ENCODE results near the gene MGARP.

DNA sequence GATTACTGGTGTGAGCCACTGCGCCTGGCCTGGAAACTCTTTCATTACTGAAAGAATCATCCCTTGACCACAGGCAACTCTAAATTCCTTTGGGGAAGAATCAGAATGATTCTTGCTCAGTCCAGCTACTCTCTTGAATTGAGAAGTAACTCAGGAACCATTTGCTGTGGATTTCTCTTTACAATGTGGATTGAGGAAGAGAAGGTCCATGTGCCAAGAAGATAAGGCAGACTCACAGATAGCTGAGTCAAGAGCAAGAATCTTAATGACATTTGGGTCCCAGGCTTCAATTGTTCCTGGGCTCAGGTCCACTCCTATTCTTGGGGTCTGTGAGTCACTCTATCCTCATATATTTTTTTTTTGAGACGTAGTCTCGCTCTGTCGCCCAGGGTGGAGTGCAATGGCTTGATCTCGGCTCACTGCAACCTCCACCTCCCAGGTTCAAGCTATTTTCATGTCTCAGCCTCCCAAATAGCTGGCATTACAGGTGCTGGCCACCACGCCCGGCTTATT, 6.2 kb upstream of the MGARP start:
- TF ChIP-seq, protein P1, sequence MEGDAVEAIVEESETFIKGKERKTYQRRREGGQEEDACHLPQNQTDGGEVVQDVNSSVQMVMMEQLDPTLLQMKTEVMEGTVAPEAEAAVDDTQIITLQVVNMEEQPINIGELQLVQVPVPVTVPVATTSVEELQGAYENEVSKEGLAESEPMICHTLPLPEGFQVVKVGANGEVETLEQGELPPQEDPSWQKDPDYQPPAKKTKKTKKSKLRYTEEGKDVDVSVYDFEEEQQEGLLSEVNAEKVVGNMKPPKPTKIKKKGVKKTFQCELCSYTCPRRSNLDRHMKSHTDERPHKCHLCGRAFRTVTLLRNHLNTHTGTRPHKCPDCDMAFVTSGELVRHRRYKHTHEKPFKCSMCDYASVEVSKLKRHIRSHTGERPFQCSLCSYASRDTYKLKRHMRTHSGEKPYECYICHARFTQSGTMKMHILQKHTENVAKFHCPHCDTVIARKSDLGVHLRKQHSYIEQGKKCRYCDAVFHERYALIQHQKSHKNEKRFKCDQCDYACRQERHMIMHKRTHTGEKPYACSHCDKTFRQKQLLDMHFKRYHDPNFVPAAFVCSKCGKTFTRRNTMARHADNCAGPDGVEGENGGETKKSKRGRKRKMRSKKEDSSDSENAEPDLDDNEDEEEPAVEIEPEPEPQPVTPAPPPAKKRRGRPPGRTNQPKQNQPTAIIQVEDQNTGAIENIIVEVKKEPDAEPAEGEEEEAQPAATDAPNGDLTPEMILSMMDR (conservative IDR thresholded peaks at IDR 0.05; ENCODE audit: low read length): no peak
- no peak for TF ChIP-seq EZH2phosphoT487 (IDR thresholded peaks at IDR 0.05; ENCODE audit: borderline replicate concordance, low read depth, low read length)
